K562 (cell line): ENCODE measurements around the gene HDAC5.

Experiments
- POLR2A ChIP-seq: fragments of 450-650 bp; conservative IDR thresholded peaks from 2 replicates; pipeline ENCODE4 v1.6.1; 2016
- RBM34 ChIP-seq: fragments of 200-400 bp; formaldehyde crosslinking; IDR thresholded peaks from 2 replicates; pipeline ENCODE4 v1.6.1; 2018; ENCODE audit warnings: low read length, borderline replicate concordance; ENCODE audit not compliant: insufficient read depth
- RBM39 ChIP-seq: fragments of 200-400 bp; formaldehyde crosslinking; optimal IDR thresholded peaks from 2 replicates; pipeline ENCODE3; 2018; ENCODE audit warnings: low read depth, low read length

DNA sequence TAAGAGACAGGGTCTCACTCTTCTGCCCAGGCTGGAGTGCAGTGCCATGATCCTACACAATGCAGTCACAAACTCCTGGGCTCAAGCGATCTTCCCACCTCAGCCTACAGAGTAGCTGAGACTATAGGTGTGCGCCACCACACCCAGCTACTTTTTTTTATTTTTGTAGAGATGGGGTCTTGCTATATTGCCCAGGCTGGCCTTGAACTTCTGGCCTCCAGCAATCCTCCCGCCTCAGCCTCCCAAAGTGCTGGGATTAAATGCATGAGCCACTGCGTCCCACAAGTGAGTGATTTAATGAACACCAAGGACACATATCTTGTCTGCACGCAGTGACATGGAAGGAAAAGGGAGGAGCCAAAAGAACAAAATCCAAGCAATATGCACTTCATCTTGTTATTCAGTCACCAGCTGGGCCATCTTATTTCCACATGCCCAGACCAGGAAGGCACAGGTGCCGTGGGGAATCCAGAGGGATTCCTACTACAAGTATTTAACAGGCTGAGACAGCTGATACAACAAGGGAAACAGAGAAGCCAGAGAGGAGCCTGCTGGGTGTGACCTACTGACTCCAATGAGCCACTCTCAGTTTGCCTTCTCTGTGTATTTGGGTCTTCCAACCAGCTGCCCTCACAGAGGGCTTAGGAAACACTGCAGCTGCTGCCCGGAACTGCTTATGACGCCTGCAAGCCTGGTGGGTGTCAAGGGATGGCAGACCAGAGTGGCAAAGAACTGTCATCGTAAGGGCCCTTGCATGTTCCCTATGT, 74.0 kb downstream of the HDAC5 start:
- TF ChIP-seq RBM34 (no peak), POLR2A (no peak), RBM39 (no peak)
